Measurements from ENCODE around the gene CDH3. TPM values are rescaled to one million over a fixed set of nuclear protein-coding genes. Genes with fewer than 3 reads are reported as not detected.

The CDH3 gene
- 1 to 10 TPM in 1 of 4 donors, under 1 TPM in 1, not detected in 2; 0.32 to 2.0 TPM for total RNA-seq

GRCh38 chr16:68644715-68645493 is at the start of gene CDH3:
CDH3 (plus strand) TSS chr16:68645310; CDS start chr16:68645380, 70 bp downstream.
- Histone ChIP-seq H3K9me3 (no peaks in the 10 kb centered on the region), H3K27ac (no peak within 1 kb of the TSS), H3K4me3 (peak within 1 kb of the TSS in 3 of 4 donors; percentile 24 to 50 (median 39)), H3K36me3 (no peaks in the 10 kb centered on the region), H3K27me3 (peaks cover 78% of the 10 kb centered on the region), H3K4me1 (peaks cover 16 to 31% (median 26%) of the 10 kb centered on the region in 4 donors)
- peak; percentile 65 for DNase-seq
- 1 to 4% methylated on average over 15 to 31 of the region's 53 CpGs for WGBS, 2 donors (ENCODE audit: low coverage in 1 of 2)
- in situ Hi-C loops (cut with MboI; ENCODE audit: low pct_ligation_motif_present in 1 of 4, low pct_unique_long_range_greater_than_20kb in 1 of 4, low sequenced_read_pairs in 3 of 4) = loop anchor here in 1 of 4 donors (25.0 kb wide), 1 partner anchor 442 kb away; no protein-coding TSS in a partner anchor
- intact Hi-C loops (cut with DNase I; ENCODE audit: low total_unique reads) = no loop called here
- TF ChIP-seq EP300 (IDR thresholded peaks at IDR 0.05; ENCODE audit: low read depth) (no peak), POLR2A (IDR thresholded peaks at IDR 0.05) (no peak)

GRCh38 chr16:68596266-68596665 is 48.8 kb upstream of the CDH3 start:
- no peaks in the 10 kb centered on the region for H3K27me3 ChIP-seq
- 88 to 96% methylated on average over 5 to 6 of the region's 6 CpGs for WGBS, 2 donors (ENCODE audit: low coverage in 1 of 2)
- no peak for TF ChIP-seq CTCF (IDR thresholded peaks at IDR 0.05)
- no peaks in the 10 kb centered on the region for H3K36me3 ChIP-seq
- H3K27ac ChIP-seq = no peak overlapping the region
- H3K4me1 ChIP-seq = no peaks in the 10 kb centered on the region
- no peaks in the 10 kb centered on the region for H3K9me3 ChIP-seq
- intact Hi-C loops (cut with DNase I; ENCODE audit: low total_unique reads) (no loop called here), in situ Hi-C loops (cut with MboI; ENCODE audit: low pct_ligation_motif_present in 1 of 4, low pct_unique_long_range_greater_than_20kb in 1 of 4, low sequenced_read_pairs in 3 of 4) (no loop called here)
- no peak for DNase-seq
- no peak overlapping the region for H3K4me3 ChIP-seq

GRCh38 chr16:68599586-68599985 is 45.5 kb upstream of the CDH3 start:
- Histone ChIP-seq H3K4me1 (no peaks in the 10 kb centered on the region), H3K36me3 (no peaks in the 10 kb centered on the region), H3K4me3 (no peak overlapping the region), H3K9me3 (no peaks in the 10 kb centered on the region), H3K27ac (no peak overlapping the region), H3K27me3 (no peaks in the 10 kb centered on the region)
- intact Hi-C loops (cut with DNase I; ENCODE audit: low total_unique reads) = no loop called here
- 100% methylated on average over 1 of the region's 1 CpG for WGBS, 2 donors (ENCODE audit: low coverage in 1 of 2)
- TF ChIP-seq EP300 (IDR thresholded peaks at IDR 0.05; ENCODE audit: low read depth) (no peak), POLR2AphosphoS5 (IDR thresholded peaks at IDR 0.05) (no peak), CTCF (IDR thresholded peaks at IDR 0.05) (no peak), POLR2A (IDR thresholded peaks at IDR 0.05) (no peak)
- in situ Hi-C loops (cut with MboI; ENCODE audit: low pct_ligation_motif_present in 1 of 4, low pct_unique_long_range_greater_than_20kb in 1 of 4, low sequenced_read_pairs in 3 of 4) = no loop called here
- no peak for DNase-seq

GRCh38 chr16:68605746-68606145 is 39.4 kb upstream of the CDH3 start:
- Histone ChIP-seq H3K27ac (no peak overlapping the region), H3K9me3 (no peaks in the 10 kb centered on the region), H3K4me1 (no peaks in the 10 kb centered on the region), H3K27me3 (no peaks in the 10 kb centered on the region), H3K4me3 (no peak overlapping the region), H3K36me3 (no peaks in the 10 kb centered on the region)
- 84 to 88% methylated on average over 1 to 5 of the region's 5 CpGs for WGBS, 2 donors (ENCODE audit: low coverage in 1 of 2)
- in situ Hi-C loops (cut with MboI; ENCODE audit: low pct_ligation_motif_present in 1 of 4, low pct_unique_long_range_greater_than_20kb in 1 of 4, low sequenced_read_pairs in 3 of 4) (no loop called here), intact Hi-C loops (cut with DNase I; ENCODE audit: low total_unique reads) (no loop called here)
- no peak for DNase-seq
- TF ChIP-seq EP300 (IDR thresholded peaks at IDR 0.05; ENCODE audit: low read depth) = no peak

- WGBS, 2 donors (ENCODE audit: low coverage in 1 of 2) = 90 to 100% methylated on average over 3 to 7 of the region's 7 CpGs
- intact Hi-C loops (cut with DNase I; ENCODE audit: low total_unique reads) = no loop called here
- H3K36me3 ChIP-seq = no peaks in the 10 kb centered on the region
- no peak for DNase-seq
- in situ Hi-C loops (cut with MboI; ENCODE audit: low pct_ligation_motif_present in 1 of 4, low pct_unique_long_range_greater_than_20kb in 1 of 4, low sequenced_read_pairs in 3 of 4) = no loop called here
- H3K9me3 ChIP-seq = no peaks in the 10 kb centered on the region
- H3K27ac ChIP-seq = no peak overlapping the region
- TF ChIP-seq CTCF (IDR thresholded peaks at IDR 0.05) (no peak), EP300 (IDR thresholded peaks at IDR 0.05; ENCODE audit: low read depth) (no peak), POLR2A (IDR thresholded peaks at IDR 0.05) (no peak)
- H3K27me3 ChIP-seq = no peaks in the 10 kb centered on the region
- no peak overlapping the region for H3K4me3 ChIP-seq
- no peaks in the 10 kb centered on the region for H3K4me1 ChIP-seq
Measured at GRCh38 chr16:68607443-68607842, 37.7 kb upstream of the CDH3 start.

All from transverse colon (tissue), 4 donors.